GM12872 (cell line): ENCODE measurements around the gene GNPDA1.

Experiments
- TF ChIP-seq, protein P1 (sequence below): IDR thresholded peaks from 3 replicates; pipeline ENCODE4 v1.5.1; 2011; ENCODE audit warnings: low read depth, mild to moderate bottlenecking, low read length, moderate library complexity; ENCODE audit not compliant: insufficient read depth

GNPDA1 gene

DNA sequence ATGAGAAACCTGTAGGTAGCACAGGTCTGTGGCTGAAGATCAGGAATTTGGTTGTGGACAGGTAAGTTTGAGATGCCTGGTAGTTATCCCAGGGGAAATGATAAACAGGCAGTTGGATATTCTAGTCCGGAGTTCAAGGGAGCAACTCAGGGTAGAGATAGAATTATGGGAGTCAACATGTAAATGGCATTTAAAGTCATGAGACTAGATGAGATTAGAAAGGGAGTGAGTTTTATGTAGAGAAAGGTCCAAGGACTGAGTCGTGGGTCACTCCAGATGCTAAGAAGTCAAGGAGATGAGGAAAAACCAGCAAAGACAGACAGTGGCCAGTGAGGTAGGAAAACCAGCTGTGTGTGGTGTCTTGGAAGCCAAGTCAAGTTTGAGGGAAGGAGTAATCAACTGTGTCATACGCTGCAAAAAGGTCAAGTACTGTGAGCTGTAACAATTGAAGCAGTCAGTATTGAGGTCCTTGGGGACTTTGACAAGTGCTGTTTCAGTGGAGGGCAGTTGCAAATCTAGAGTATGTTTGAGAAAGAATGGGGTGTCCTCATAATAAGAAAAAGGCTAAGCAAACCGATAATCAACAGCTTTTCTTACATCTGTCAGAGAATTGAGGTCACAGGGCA, 18.2 kb downstream of the GNPDA1 start:
- TF ChIP-seq, protein P1, sequence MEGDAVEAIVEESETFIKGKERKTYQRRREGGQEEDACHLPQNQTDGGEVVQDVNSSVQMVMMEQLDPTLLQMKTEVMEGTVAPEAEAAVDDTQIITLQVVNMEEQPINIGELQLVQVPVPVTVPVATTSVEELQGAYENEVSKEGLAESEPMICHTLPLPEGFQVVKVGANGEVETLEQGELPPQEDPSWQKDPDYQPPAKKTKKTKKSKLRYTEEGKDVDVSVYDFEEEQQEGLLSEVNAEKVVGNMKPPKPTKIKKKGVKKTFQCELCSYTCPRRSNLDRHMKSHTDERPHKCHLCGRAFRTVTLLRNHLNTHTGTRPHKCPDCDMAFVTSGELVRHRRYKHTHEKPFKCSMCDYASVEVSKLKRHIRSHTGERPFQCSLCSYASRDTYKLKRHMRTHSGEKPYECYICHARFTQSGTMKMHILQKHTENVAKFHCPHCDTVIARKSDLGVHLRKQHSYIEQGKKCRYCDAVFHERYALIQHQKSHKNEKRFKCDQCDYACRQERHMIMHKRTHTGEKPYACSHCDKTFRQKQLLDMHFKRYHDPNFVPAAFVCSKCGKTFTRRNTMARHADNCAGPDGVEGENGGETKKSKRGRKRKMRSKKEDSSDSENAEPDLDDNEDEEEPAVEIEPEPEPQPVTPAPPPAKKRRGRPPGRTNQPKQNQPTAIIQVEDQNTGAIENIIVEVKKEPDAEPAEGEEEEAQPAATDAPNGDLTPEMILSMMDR = no peak

DNA sequence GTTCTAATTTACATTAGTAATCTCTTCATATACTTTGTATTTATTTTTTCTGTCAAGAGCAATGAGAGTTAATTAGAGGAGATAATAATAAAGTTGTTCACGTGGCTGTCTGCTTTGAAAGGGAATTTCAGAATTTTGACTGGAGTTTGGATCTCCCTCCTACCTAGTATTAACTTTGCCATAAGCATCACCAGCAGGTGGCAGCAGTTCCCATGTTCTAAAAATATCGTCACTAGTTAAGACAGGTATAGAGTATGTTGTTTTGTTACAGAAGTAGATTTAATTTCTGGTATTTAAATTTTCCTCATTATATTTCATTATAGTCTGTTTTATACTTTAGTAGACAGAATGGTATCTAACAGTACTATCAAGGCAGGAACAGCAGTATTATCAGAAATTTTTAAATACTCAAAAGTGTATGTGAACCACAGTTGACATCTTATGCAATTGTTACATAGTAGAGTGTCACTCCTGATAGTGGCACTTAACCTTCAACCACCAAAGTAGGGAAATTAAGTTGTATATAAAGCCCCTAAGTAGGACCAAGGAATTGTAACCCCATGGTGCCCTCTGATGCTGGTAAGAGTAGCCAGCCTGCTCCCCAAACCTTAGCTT, 20.4 kb downstream of the GNPDA1 start:
- TF ChIP-seq, protein P1 = peak; percentile 56

DNA sequence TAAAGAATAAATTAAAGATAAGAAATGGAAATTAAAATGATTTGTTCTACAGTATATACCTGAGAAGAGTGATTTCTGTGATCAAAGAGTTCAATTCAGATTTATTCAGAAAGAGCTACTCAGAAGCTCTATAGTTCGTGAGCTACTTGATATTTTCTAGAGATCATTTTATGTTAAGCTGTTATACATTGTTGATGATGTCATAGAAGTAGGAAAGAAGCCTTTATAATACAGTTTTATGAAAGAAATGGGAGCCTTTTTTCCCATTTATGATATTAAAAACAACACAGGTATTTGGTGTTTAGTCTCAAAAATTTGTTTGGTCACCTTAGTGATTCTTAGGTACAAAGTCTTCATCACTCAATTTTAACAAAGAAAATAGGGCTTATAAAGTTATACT, 23.1 kb downstream of the GNPDA1 start:
- TF ChIP-seq, protein P1 = no peak

DNA sequence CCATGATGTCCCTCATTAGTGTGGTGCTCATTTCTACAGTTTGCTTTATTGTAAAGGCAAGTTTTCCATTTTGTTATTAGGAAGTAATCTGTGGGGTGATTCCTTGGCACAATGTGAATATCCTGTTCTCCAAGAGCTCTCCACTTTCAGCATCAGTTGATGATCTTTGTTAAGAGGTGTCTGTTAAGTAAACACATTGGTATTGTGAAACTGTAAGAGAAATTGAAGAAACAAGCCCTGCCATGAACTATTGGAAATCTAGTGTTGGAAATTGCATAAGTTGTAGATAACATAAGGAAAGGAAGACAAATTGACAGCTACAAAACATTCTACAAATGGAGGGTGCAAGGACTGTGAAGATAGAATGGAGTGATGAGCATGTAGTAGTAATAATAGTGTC, 26.8 kb downstream of the GNPDA1 start:
- TF ChIP-seq, protein P1 = no peak

DNA sequence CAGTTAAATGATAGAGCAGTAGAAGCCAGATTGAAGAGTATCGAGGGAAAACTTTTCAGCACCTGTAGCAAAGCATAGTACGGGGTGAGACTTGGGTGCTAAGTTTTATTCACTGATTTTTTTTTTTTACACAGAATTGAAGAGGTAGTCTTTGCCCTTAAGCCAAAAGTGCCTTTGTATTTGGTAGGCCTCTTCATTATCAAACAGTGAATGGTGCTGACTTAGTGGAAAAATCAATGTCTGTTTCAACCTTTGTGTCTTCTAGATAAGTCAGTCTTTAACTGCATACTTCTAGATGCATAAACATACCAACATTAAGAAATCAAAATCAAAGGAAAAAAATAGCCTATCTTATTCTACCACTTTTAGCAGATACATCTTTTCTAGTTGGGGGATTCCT, 30.2 kb downstream of the GNPDA1 start:
- TF ChIP-seq, protein P1 = no peak

DNA sequence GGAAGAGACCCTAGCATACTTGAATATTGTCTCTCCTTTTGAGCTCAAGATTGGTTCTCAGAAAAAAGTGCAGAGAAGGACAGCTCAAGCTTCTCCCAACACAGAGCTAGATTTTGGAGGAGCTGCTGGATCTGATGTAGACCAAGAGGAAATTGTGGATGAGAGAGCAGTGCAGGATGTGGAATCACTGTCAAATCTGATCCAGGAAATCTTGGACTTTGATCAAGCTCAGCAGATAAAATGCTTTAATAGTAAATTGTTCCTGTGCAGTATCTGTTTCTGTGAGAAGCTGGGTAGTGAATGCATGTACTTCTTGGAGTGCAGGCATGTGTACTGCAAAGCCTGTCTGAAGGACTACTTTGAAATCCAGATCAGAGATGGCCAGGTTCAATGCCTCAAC, 34.4 kb downstream of the GNPDA1 start:
- TF ChIP-seq, protein P1 = no peak

DNA sequence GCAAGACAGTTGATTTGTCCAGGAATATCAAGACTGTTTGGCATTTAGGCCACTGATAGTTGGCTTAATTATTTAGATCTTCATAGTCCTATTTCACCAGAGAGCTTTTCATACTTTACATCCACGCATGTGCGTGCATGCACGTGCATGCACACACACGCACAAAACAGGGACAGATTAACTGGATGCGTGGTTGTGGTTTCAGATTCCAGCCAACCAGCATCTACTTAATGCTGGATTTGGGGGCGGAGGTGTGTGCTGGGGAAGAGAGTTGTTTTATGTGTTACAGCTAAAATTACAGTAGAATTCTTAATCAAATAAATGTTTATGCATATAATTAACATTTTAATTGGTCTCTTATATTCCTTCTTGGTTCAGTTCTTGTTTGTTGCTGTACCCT, 36.7 kb downstream of the GNPDA1 start:
- TF ChIP-seq, protein P1 = no peak
